ENCODE results near the gene ITIH2.
"Not testable (repeated sequence)": the region's sequence is repeated elsewhere in the genome, so short reads cannot be mapped to it uniquely, and the experiment has no call there.

The ITIH2 gene

DNA sequence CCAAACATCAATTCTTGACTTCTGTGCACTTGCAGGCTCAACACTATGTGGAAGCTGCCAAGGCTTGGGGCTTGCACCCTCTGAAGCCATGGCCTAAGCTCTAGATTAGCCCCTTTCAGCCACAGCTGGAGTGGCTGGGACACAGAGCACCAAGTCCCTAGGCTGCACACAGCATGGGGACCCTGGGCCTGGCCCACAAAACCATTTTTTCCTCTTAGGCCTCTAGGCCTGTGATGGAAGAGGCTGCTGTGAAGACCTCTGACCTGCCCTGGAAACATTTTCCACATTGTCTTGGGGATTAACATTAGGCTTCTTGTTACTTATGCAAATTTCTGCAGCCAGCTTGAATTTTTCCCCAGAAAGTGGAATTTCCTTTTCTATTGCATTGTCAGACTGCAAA is 10.7 kb upstream of the ITIH2 start:
- not testable (repeated sequence) for DNase-seq

DNA sequence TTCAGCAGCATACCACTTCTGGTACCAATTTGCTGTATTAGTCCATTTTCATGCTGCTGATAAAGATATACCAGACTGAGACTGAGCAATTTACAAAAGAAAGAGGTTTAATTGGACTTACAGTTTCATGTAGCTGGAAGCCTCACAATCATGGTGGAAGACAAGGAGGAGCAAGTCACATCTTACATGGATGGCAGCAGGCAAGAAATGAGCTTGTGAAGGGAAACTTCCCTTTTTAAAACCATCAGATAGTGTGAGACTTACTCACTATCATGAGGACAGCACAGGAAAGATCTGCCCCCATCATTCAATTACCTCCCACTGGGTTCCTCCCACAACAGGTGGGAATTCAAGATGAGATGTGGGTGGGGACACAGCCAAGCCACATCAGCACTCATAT is 9.9 kb upstream of the ITIH2 start:
- not testable (repeated sequence) for DNase-seq

DNA sequence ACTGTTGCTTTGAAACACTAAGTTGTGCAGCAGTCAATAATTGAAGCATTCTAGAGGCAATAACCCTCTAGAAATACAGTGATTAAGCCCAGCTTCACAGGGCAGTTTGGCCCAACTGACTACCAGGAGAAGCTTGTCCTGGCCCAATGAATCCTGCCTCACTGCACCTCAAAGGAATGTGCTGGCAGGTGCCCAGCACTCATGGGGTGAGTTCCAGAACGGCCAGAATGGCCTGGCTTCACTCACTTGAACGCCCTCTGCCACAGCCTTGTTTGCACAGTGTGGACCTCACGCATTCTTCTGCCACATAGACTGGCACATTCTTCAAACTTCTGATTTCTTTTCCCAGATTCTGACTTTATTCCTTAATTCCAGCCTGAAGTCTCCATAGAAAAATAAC is 6.6 kb upstream of the ITIH2 start:
- peak in 25 of 58 donors; percentile 1 to 57 (median 7) for DNase-seq

DNA sequence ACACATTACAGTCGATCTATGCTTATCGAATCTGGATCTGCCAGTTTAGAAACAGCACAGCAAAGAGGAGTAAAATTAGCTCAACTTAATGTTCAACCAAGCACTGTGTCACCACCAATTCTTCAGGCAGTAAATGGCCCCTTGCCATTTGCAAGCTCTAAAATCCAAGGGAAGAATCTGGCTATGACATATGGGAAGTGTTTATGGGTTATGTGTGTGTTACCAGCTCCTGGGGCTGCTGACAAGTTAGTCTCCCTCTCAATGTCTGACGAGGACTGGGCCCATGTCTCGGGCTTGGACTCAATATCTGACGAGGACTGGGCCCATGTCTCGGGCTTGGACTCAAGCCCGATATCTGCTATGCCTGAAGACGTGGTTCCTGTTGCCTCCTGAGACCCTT is 5.7 kb upstream of the ITIH2 start:
- no peak for DNase-seq

DNA sequence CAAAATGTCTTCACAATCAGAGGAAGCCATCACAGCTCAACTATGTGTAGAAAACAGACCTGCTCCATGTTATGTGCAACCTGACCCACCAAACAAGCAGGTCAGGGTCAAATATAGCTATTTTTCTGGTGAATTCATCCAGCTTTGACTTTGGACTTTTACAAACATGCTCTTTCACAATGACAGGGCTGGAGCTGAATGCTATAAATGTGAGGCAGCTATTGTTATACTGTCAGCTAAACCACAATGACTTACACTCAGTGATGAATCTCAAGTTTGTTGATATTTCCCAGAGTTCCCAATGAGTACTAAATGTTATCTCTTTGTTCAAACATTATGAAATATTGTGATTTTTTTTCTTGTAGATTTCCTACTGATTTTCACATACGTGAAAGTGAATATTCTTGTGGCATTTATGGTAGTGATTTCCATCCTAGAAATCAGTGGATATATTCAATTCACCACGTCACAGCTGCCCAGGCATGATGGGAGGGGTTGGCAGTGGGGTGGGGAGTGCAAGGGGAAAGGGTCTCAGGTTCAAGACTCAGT is 2.5 kb upstream of the ITIH2 start:
- DNase-seq = no peak

DNA sequence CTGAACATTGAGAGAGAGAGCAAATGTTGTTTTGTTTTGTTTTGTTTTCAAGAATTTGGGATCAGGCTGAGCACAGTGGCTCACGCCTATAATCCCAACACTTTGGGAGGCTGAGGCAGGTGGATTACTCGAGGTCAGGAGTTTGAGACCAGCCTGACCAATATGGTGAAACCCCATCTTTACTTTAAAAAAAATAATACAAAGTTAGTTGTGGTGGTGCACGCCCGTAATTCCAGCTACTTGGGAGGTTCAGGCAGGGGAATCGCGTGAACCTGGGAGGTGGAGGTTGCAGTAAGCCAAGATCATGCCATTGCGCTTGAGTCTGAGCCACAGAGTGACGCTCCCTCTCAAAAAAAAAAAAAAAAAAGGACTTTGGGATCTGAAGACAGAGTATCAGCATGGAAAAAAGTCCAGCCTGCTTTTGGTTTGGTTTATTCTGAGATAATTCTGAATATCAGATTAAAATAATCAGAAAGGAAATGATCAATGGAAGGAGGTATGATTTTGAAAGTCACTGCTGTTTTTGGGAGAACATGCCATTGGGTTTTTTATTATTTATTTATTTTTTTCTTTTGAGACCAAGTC is 1.9 kb upstream of the ITIH2 start:
- DNase-seq = no peak

DNA sequence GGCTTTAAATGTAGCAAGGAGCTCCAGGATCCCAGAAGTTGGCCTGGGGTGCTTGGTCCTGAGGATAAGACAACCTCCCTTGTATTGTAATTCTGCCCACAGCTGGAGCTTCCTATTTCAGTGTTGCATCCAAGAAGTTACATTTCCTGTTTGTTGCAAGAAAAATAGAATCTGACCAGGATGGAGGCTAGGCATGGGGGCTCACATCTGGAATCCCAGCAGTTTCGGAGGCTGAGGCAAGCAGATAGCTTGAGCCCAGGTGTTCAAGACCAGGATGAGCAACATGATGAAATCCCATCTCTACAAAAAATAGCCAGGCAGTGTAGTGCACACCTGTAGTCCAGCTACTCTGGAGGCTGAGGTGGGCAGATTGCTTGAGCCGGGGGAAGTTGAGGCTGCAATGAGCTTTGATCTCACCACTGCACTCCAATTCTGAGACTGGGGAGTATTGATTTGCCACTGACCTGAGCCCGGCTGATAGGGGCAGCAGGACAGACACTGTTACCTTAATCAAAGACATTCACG is 766 bp upstream of the ITIH2 start:
- DNase-seq = no peak

DNA sequence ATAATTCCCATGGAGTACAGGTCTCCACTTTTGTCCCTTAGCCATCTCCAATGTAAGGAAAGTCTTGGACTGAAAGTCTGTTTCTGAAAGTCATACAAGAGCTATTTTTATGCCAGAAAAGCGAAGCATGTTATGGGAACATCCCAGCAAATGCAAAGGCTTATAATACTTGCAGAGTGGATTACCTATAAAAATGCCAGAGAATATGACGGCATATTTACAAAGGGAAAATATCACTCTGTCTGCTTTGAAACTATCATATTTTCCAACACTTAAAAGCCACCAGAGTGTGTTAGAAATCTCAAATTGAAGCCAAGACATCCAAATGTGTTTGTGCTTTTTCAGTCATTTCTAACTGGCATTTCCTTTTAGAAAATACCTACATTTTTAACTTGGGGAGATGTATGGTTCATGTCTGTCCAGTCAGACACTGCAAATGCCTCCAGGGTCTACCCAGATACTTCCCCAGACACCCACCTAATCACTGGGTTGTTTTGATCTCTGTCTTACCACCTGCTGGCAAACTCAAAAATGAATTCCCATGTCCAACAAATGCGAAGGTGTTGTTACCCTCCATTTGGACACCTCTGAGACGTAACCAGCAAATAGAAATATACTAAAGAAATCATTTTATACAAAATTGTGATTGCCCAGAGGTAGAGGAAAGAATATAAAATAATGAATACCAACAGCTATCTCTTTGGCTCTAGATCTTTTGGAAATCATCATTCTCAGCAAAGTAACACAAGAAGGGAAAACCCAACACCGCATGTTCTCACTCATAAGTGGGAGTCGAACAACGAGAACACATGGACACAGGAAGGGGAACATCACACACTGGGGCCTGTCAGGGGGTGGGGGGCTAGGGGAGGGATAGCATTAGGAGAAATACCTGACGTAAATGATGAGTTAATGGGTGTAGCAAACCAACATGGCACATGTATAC is 1.2 kb downstream of the ITIH2 start:
- DNase-seq = no peak

DNA sequence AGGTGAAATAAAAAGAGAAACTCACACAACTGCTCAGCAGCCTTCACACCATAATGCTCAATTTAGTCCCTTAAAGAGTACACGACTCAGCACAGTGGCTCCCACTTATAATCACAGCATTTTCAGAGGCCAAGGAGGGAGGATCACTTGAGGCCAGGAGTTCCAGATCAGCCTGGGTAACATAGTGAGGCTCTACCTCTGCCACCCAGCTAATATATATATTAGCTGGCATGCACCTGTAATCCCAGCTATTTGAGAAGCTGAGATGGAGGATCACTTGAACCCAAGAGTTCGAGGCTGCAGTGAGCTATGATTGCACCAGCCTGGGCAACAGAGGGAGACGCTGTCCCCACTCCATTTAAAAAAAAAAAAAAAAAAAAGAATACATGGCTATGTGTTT is 2.2 kb downstream of the ITIH2 start:
- no peak for DNase-seq

DNA sequence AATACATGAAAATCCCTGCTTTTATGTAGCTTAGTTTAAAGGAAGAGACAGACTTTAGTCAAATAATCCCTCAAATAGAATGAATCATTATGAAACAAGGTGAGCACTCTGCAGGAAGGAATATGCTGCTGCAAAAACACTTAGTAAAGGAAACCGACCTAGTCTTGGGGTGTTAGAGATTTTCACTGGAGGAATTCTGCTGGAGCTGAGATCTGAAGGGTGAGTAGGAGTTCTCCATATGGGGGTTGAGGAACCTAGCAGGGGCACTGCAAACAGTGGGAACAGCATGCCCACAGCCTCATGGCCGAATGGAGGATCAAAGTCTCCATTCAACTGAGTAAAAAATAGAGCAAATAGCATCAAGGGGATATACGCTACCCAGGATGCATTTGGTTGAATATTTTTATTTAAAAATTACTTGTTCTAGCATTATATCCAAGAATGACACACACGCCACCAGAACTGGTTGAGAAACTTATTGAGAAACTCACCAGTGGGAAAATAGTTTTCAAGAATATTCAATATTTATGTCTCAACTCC is 3.5 kb downstream of the ITIH2 start:
- no peak for DNase-seq

DNA sequence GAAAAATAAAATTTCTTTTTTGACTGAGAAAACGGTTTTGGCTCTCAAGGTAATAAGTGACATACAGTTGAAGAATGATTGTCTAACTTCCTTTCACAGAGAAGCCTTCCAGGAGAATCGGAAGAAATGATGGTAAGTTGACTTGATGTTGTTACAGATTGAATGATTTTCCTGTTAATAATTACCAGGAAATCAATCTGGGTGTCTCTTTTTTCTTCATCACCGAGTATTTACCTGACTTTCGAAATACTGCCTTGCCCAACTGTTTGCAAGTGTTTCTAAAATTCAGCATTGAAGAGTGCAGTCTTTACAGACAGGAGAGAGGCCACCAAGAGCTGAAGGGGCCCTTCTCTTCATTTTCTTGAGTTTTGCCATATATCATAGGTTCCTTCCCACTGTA is 4.0 kb downstream of the ITIH2 start:
- no peak for DNase-seq

DNA sequence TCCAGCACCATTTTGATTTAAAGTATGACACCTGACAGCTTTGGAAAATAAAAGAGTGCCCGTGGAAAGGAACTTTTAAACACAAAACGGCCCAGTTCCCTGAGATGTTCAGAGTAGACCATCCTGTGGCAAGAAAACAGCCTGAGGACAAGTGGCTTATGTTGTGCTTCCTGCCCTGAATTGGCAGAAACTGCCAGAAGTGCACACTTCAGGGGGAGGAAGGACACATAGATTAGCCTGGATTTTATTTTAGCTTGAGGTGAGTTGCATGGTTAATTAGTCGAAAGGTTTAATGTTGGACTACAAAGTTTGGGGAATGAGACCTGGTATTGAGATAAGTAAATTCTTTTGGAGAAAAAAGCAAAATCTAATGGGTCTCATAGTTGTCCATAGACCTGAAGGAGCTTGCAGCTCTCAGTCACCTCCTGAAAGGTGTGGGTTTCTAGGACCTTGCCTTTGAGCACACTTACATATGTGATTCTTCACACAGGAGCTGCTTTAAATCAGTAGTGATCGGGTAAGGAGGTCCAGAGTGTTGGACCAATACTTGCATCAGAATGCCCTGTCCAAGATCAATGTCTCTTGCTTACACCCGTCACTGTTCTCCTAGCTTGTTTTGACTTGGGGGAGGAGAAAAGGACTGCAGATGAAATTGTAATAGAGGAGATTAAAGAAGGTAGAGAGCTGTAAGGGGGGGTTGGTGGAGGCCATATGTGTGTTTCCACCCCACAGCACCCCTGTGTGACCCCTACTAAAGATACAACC is 4.9 kb downstream of the ITIH2 start:
- no peak for DNase-seq

DNA sequence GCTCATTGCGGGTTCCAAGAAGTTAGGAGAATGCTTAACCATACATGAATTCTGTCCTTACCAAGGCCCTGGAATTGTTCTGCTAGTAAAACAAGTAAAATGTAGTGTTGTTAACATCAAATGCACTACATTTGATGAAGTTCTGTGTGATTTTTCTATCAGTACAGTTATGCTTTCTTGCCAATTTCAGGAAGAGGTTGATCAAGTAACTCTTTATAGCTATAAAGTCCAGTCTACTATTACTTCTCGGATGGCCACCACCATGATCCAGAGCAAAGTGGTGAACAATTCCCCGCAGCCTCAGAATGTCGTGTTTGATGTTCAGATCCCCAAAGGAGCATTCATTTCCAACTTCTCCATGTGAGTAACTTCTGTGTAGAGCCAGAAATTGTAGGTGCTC is 5.7 kb downstream of the ITIH2 start:
- DNase-seq = no peak

DNA sequence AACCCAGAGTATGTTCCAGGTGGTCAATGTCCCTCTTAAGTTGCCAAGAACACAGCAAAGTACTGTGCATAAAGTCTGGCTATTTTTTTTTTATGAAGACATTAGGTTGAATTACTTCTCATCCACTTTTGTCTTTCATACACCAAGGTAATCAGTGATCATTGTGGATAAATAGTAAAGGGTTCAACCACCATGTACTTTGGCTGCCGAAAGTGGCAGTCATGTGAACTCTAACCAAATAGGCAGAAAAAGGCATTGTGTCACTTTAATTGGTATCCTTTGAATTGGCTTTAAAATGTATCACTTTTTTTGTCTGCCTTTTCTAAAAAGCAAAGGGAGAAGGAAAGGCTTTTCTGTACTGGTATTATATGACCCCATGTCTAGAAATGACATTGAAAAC is 7.3 kb downstream of the ITIH2 start:
- DNase-seq = no peak

DNA sequence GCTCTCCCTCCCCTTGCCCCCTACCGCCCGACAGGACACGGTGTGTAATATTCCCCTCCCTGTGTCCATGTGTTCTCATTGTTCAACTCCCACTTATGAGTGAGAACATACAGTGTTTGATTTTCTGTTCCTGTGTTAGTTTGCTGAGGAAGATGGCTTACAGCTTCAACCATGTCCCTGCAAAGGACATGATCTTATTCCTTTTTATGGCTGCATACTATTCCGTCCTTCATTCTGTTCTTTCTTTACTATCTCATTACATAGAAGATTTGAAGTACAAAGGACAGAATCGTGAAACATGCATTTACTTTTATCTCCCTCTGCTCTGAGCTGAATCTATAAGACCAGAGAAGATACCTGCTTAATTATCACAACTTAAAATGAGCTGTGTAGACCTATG is 8.0 kb downstream of the ITIH2 start:
- not testable (repeated sequence) for DNase-seq

DNA sequence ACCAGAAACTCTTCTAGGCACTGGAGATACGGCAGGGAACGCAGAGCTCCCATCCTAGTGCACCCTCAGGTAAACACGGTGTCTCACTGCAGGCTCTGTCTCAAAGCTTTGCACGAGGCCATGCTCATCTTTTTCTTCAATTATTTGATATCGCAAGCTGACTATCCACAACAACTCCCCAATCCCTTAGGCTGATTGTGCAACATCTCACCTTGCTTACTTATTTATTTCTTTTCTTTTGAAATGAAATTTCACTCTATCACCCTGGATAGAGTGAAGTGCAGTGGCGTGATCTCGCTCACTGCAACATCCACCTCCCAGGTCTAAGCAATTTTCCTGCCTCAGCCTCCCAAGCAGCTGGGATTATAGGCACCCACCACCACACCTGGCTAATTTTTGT is 12.4 kb downstream of the ITIH2 start:
- no peak for DNase-seq

DNA sequence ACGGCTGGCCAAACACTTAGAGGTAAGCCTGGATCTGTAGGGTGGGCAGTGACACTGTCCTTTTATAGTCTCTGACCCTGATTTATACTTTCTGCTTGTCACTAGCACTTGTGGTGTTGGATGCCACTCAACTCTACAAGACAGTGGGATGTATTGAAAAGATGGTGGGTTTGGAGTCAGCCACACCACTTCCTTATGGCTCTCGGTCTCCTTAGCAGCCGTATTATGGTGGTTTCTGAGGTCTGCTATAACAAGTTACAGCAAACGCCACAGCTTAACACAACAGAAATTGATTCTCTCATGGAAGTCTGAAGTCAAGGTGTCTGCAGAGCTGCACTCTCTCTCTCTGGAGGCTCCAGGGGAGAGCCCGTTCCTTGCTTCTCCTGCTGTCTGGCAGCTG is 14.7 kb downstream of the ITIH2 start:
- DNase-seq = no peak

DNA sequence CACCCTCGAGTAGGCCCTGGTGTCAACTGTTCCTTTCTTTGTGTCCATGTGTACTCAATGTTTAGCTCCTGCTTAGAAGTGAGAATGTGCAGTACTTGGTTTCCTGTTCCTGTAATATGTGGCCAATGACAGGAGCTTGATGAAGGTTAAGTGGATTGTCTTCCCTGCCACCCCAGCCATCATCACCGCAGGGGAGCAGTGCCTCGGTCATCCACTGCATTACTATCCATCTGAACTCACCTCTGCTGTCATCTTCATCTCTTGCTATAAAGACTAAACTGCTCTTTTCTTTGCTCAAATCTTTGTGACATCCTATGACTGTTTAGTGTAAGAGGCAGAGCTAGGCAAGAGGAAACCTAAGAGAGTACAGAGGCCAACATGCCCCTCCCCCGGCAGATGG is 15.6 kb downstream of the ITIH2 start:
- no peak for DNase-seq

DNA sequence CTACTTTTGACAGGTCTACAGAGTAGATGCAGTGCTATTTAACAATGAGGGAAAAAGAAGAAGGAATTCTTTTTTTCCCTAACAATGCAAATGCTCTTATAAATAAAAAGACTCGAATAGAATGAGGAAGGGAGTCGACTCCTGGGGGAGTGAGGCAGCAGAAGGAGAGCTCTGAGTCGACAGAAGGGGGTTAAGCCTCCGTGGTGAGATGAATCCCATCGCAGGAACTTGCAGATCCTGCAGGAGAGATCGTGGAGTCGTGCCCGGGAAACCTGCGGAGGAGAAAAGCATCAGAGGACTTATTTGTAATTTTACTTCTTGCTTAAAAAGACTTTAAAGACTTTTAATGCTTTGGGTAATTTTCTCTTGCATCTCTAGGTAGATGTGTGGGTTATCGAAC is 17.4 kb downstream of the ITIH2 start:
- no peak for DNase-seq

DNA sequence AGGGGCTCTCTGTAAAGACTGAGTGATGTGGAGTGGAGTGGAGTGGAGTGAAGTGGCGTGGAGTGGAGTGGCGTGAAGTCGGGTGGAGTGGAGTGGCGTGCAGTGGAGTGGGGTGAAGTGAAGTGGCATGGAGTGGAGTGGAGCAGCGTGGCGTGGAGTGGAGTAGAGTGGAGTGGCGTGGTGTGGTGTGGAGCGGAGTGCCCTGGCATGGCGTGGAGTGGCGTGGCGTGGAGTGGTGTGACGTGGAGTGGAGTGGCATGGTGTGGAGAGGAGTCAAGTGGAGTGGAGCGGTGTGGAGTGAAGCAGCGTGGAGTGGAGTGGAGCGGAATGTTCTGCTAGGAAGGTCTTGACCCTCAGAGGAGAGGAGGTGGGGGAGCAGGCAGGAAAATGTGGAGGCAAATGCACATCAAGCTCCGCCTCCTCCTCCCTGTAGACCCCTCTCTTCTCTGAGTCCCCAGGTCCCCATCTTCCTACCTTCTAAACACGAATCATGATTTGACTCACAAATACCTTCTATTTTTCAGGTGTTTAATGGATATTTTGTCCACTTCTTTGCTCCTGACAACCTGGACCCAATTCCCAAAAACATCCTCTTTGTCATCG is 19.9 kb downstream of the ITIH2 start:
- DNase-seq = no peak

DNA sequence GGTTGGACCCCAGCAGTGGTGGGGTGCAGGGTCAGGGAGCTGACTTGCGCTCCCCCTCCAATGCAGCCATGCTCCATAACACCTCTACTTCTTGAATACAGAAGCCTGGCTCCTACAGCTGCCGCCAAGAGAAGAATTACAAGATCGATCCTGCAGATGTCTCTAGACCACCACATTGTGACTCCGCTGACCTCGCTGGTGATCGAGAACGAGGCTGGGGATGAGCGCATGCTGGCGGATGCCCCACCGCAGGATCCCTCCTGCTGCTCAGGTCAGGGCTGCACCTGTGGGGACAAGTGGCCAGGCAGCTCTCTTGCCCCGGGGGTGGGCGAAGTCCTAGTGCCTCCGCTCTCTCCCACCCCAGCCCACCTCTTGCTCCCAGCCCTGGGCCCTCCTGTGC is 31.7 kb downstream of the ITIH2 start:
- DNase-seq = no peak
